ENCODE data around the gene ETDA.
"Not testable (repeated sequence)": the region's sequence is repeated elsewhere in the genome, so short reads cannot be mapped to it uniquely, and the experiment has no call there.

GRCh38 chrX:135252011-135252518 lies at the start of gene ETDA:
- not testable (repeated sequence) for TF ChIP-seq CAMTA2 (CRISPR knock-in tag; IDR thresholded peaks at IDR 0.05; ENCODE audit: borderline replicate concordance); TAF1 (CRISPR knock-in tag; IDR thresholded peaks at IDR 0.05); NAIF1 (CRISPR knock-in tag; IDR thresholded peaks at IDR 0.05; ENCODE audit: borderline replicate concordance); ESRRA (CRISPR knock-in tag; IDR thresholded peaks at IDR 0.05; ENCODE audit: low read depth); POLR2AphosphoS2 (IDR thresholded peaks at IDR 0.05; ENCODE audit: low read depth, low read length); RFX1 (IDR thresholded peaks at IDR 0.05)
- TF ChIP-seq, protein P1, sequence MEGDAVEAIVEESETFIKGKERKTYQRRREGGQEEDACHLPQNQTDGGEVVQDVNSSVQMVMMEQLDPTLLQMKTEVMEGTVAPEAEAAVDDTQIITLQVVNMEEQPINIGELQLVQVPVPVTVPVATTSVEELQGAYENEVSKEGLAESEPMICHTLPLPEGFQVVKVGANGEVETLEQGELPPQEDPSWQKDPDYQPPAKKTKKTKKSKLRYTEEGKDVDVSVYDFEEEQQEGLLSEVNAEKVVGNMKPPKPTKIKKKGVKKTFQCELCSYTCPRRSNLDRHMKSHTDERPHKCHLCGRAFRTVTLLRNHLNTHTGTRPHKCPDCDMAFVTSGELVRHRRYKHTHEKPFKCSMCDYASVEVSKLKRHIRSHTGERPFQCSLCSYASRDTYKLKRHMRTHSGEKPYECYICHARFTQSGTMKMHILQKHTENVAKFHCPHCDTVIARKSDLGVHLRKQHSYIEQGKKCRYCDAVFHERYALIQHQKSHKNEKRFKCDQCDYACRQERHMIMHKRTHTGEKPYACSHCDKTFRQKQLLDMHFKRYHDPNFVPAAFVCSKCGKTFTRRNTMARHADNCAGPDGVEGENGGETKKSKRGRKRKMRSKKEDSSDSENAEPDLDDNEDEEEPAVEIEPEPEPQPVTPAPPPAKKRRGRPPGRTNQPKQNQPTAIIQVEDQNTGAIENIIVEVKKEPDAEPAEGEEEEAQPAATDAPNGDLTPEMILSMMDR (CRISPR knock-in tag; IDR thresholded peaks at IDR 0.05), result not testable (repeated sequence)
